Activated CD4-positive, alpha-beta T cell treated with anti-CD3 and anti-CD28 coated beads, Interleukin-2, amount 10 ng/mL, durations not matched to agents 7 days and 5 days (primary cell): Measurements from ENCODE around the gene PHLDA2. TPM values are rescaled to one million over a fixed set of nuclear protein-coding genes. Genes with fewer than 3 reads are reported as not detected.
"Not testable (repeated sequence)": the region's sequence is repeated elsewhere in the genome, so short reads cannot be mapped to it uniquely, and the experiment has no call there.

ENCODE experiments used
- CTCF ChIA-PET: fragments of 350-600 bp; sonication (Branson Sonifier 250); formaldehyde crosslinking; loops from one replicate; lab custom pipeline; 2021; ENCODE audit warnings: antibody characterized with exemption; lab: Charles Lee
- POLR2A ChIA-PET: fragments of 350-600 bp; sonication (Branson Sonifier 250); formaldehyde crosslinking; loops from one replicate; lab custom pipeline; 2021; ENCODE audit warnings: antibody characterized with exemption; lab: Charles Lee
- DNase-seq: peaks from one replicate; pipeline ENCODE4 v3.0.0-alpha.2; 2020
- H3K27ac Mint-ChIP-seq: one replicate; pipeline ENCODE4 v1.8.0; 2021; ENCODE audit warnings: mild to moderate bottlenecking, moderate library complexity, mixed read lengths
- H3K27me3 Mint-ChIP-seq: one replicate; pipeline ENCODE4 v1.8.0; 2021; ENCODE audit warnings: mixed read lengths
- H3K36me3 Mint-ChIP-seq: one replicate; pipeline ENCODE4 v1.8.0; 2021; ENCODE audit warnings: low read depth, mixed read lengths
- H3K4me1 Mint-ChIP-seq: one replicate; pipeline ENCODE4 v1.8.0; 2021; ENCODE audit warnings: mixed read lengths
- H3K4me3 Mint-ChIP-seq: one replicate; pipeline ENCODE4 v1.8.0; 2021; ENCODE audit warnings: mild to moderate bottlenecking, moderate library complexity, mixed read lengths
- H3K9me3 Mint-ChIP-seq: one replicate; pipeline ENCODE4 v1.8.0; 2021; ENCODE audit warnings: mixed read lengths
- total RNA-seq, 2 experiments: library from RNA; stranded (reverse); gene quantifications; one replicate each; pipeline ENCODE4 v1.2.3, GENCODE V29; 2021

The PHLDA2 gene
- total RNA-seq, 2 experiments from 2014 or later, result 0.35 to 0.45 TPM

DNA sequence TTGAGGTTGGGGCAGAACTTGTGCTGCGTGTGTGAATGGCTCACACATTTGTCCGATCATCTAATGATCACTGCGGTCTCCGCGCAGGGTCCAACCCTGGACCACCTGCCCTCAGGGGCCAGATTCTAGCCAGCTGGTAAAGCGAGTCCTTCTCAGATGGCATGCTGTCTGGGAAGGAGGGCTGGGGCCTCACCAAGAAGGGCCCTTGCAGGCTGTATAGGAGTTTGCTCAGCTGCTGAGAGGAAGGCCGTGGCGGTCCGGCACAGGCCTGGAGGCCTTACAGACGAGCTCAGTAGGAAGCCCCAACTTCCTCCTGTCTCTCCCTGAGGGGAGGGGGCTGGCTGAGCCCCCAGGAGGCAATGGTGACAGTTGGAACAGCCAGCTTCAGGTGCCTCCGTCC lies 13.7 kb downstream of the PHLDA2 start:
- no peak overlapping the region for H3K4me3 Mint-ChIP-seq

GRCh38 chr11:2914455-2915195 lies 14.6 kb downstream of the PHLDA2 start:
- H3K27ac Mint-ChIP-seq, result no peak overlapping the region
- POLR2A ChIA-PET, result no interaction called here
- no peaks in the 10 kb centered on the region for H3K9me3 Mint-ChIP-seq
- DNase-seq, result no peak
- no peaks in the 10 kb centered on the region for H3K36me3 Mint-ChIP-seq
- H3K4me1 Mint-ChIP-seq, result peaks cover 8% of the 10 kb centered on the region
- CTCF ChIA-PET, result interaction anchor here (1.1 to 3.3 kb wide), 5 partner anchors 11 to 382 kb away, joined by 3 to 10 read pairs (median 4); partner anchors contain the start of gene PHLDA2
- no peak overlapping the region for H3K4me3 Mint-ChIP-seq
- no peaks in the 10 kb centered on the region for H3K27me3 Mint-ChIP-seq

More for the DNA sequence above, 13.7 kb downstream of the PHLDA2 start:
- Mint-ChIP-seq H3K27me3 (no peaks in the 10 kb centered on the region), H3K9me3 (no peaks in the 10 kb centered on the region), H3K27ac (no peak overlapping the region), H3K4me1 (peaks cover 8% of the 10 kb centered on the region), H3K36me3 (no peaks in the 10 kb centered on the region)
- ChIA-PET CTCF (interaction anchor here (1.1 to 3.3 kb wide), 5 partner anchors 11 to 383 kb away, joined by 3 to 10 read pairs (median 4); partner anchors contain the start of gene PHLDA2), POLR2A (no interaction called here)
- DNase-seq, result no peak

DNA sequence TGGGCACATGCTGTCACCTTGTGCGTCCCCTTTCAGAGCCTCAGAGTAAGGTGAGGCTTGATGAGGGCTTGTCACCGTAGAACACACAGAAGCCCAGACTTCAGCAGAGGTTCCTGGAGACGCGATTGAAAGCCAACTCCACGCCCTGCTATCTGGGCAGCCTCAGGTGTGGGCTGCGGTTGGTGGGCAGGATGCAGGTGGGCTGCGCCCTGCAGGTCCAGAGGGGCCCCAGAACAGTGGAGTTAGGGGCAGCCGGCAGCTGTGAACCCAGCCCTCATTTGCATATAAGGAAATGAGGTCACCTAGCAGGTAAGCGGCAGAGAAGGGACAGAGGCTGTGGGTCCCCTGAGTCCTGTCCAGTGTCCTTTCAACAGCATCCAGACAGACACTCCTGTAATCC lies 15.4 kb downstream of the PHLDA2 start:
- peaks cover 8% of the 10 kb centered on the region for H3K4me1 Mint-ChIP-seq
- no peaks in the 10 kb centered on the region for H3K36me3 Mint-ChIP-seq
- no peak overlapping the region for H3K27ac Mint-ChIP-seq
- CTCF ChIA-PET, result interaction anchor here (1.8 to 3.3 kb wide), 2 partner anchors 10 to 26 kb away, joined by 4 to 8 read pairs; no protein-coding TSS in a partner anchor
- no peak overlapping the region for H3K4me3 Mint-ChIP-seq
- no peaks in the 10 kb centered on the region for H3K9me3 Mint-ChIP-seq
- H3K27me3 Mint-ChIP-seq, result no peaks in the 10 kb centered on the region
- POLR2A ChIA-PET, result no interaction called here
- DNase-seq, result no peak

- Mint-ChIP-seq H3K36me3 (no peaks in the 10 kb centered on the region), H3K9me3 (no peaks in the 10 kb centered on the region), H3K27me3 (no peaks in the 10 kb centered on the region), H3K27ac (no peak overlapping the region), H3K4me1 (peaks cover 8% of the 10 kb centered on the region), H3K4me3 (no peak overlapping the region)
- CTCF ChIA-PET, result interaction anchor here (1.8 to 3.3 kb wide), 2 partner anchors 9 to 25 kb away, joined by 4 to 8 read pairs; no protein-coding TSS in a partner anchor
- DNase-seq, result no peak
- POLR2A ChIA-PET, result no interaction called here
These were observed 16.2 kb downstream of the PHLDA2 start for GRCh38 chr11:2913019-2913431.

DNA sequence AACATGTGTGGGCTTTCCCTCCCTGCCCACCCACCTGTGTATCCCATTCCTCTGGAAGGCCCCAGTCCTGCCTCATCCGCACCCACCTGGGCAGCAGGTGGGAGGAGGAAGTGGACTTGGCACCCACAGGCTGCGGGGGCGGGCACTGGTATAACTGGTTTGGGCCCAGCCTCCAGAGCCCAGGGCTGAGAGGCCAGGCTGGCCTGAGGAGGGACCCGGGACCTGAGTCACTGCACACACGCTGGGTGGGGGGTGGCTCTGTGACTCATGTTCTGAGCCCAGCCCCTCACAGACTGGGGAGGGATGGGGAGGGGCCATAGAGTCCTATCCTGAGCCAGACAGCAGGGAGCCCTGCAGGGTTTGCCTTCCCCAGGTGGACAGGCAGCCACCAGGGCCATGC lies 16.7 kb downstream of the PHLDA2 start:
- CTCF ChIA-PET, result interaction anchor here (3.3 kb wide), 1 partner anchor 9 kb away, joined by 8 read pairs; no protein-coding TSS in a partner anchor
- POLR2A ChIA-PET, result no interaction called here

GRCh38 chr11:2911785-2912391 lies 17.3 kb downstream of the PHLDA2 start:
- CTCF ChIA-PET, result interaction anchor here (0.9 to 1.2 kb wide), 2 partner anchors 19 to 20 kb away, joined by 3 to 5 read pairs; no protein-coding TSS in a partner anchor
- Mint-ChIP-seq H3K27ac (no peak overlapping the region), H3K4me3 (no peak overlapping the region), H3K36me3 (no peaks in the 10 kb centered on the region), H3K4me1 (peaks cover 8% of the 10 kb centered on the region), H3K27me3 (no peaks in the 10 kb centered on the region), H3K9me3 (no peaks in the 10 kb centered on the region)
- no peak for DNase-seq
- POLR2A ChIA-PET, result no interaction called here

More for the DNA sequence above, 16.7 kb downstream of the PHLDA2 start:
- H3K4me3 Mint-ChIP-seq, result no peak overlapping the region
- peaks cover 8% of the 10 kb centered on the region for H3K4me1 Mint-ChIP-seq
- no peaks in the 10 kb centered on the region for H3K36me3 Mint-ChIP-seq
- no peaks in the 10 kb centered on the region for H3K9me3 Mint-ChIP-seq
- DNase-seq, result no peak
- no peak overlapping the region for H3K27ac Mint-ChIP-seq
- no peaks in the 10 kb centered on the region for H3K27me3 Mint-ChIP-seq

DNA sequence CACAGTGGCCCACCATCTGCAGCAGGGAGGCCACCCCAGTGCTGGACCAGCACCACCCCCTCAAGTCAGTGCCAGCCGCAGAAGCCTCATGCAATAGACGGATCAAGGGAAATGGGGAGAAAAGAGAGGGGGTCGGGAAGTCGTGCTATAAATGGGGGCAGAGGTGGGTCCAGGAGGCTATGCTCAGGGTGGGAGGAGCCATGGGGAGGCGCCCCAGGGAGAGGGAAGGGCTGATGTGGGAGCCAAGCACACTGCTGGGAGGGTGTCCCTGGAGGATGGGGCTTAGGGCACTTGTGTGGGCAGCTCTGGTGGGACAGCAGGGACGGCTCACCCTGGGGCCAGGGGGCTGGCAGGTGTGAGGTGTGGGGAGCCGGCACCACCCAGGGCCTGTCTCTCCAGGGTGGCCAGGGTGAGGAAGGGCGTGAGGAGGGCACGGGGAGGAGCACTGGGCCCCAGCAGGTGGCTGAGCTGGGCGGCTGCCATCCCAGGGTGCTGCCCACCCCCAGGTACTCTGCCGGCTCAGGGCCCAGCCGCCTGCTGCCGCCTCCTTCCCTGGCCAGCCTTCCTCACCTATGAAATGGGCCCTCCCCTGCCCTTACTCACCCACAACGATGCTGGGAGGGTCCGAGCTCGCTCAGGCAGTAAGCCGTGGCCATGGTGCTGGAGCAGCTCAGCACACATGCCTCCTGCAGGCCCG lies 18.0 kb downstream of the PHLDA2 start:
- H3K36me3 Mint-ChIP-seq, result no peaks in the 10 kb centered on the region
- no peak overlapping the region for H3K4me3 Mint-ChIP-seq
- no peaks in the 10 kb centered on the region for H3K9me3 Mint-ChIP-seq
- H3K4me1 Mint-ChIP-seq, result peaks cover 8% of the 10 kb centered on the region
- no peak for DNase-seq
- H3K27ac Mint-ChIP-seq, result no peak overlapping the region
- ChIA-PET POLR2A (no interaction called here), CTCF (interaction anchor here (0.9 to 1.2 kb wide), 2 partner anchors 18 to 20 kb away, joined by 3 to 5 read pairs; no protein-coding TSS in a partner anchor)
- H3K27me3 Mint-ChIP-seq, result no peaks in the 10 kb centered on the region

- CTCF ChIA-PET, result interaction anchor here (0.9 kb wide), 1 partner anchor 19 kb away, joined by 3 read pairs; no protein-coding TSS in a partner anchor
- POLR2A ChIA-PET, result no interaction called here
- Mint-ChIP-seq H3K9me3 (peaks cover 3% of the 10 kb centered on the region), H3K36me3 (peaks cover 4% of the 10 kb centered on the region), H3K4me3 (no peak overlapping the region), H3K4me1 (peaks cover 8% of the 10 kb centered on the region), H3K27me3 (no peaks in the 10 kb centered on the region), H3K27ac (no peak overlapping the region)
- no peak for DNase-seq
These were observed 18.7 kb downstream of the PHLDA2 start for GRCh38 chr11:2910401-2910955.

GRCh38 chr11:2909133-2909902 lies 19.9 kb downstream of the PHLDA2 start:
- Mint-ChIP-seq H3K4me3 (no peak overlapping the region), H3K9me3 (peaks cover 9% of the 10 kb centered on the region), H3K4me1 (peaks cover 12% of the 10 kb centered on the region), H3K27me3 (no peaks in the 10 kb centered on the region), H3K36me3 (peaks cover 11% of the 10 kb centered on the region), H3K27ac (no peak overlapping the region)
- ChIA-PET CTCF (no interaction called here), POLR2A (no interaction called here)
- no peak for DNase-seq

DNA sequence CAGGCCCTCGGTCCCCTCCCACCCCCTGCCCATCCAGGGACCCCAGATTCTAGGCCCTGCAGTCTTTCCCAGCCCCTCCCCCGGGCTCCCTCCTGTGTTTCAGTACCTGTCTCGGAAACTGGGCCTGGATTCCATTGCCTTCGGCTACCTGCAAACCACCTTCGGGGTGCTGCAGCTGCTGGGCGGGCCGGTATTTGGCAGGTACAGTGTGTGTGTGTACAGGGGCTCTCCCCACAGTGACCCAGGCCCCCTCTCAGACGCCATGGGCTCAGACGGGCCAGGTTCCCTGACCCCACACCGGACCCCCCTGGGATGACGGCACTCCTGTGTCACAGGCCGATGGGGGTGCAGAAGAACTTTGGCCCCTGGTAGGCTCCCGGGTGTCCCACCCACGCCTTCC lies 21.1 kb downstream of the PHLDA2 start:
- ChIA-PET POLR2A (no interaction called here), CTCF (no interaction called here)
- Mint-ChIP-seq H3K27me3 (no peaks in the 10 kb centered on the region), H3K4me3 (no peak overlapping the region), H3K36me3 (peaks cover 11% of the 10 kb centered on the region), H3K4me1 (peaks cover 12% of the 10 kb centered on the region), H3K9me3 (peaks cover 9% of the 10 kb centered on the region), H3K27ac (no peak overlapping the region)
- DNase-seq, result no peak

DNA sequence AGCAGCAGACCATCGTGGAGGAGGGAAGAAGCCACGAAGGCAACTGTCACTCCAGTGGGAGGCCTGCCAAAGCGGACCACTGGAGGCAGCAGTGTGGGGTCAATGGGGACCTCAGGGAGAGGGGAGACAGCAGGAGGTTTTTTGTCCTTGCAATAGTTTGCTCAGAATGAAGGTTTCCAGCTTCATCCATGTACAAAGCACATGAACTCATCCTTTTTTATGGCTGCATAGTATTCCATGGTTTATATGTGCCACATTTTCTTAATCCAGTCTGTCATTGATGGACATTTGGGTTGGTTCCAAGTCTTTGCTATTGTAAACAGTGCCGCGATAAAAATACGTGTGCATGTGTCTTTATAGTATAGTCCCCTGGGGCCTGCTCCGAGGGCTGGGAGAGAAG lies 23.9 kb downstream of the PHLDA2 start:
- H3K9me3 Mint-ChIP-seq, H3K27me3 Mint-ChIP-seq, H3K4me3 Mint-ChIP-seq, DNase-seq, POLR2A ChIA-PET, H3K27ac Mint-ChIP-seq: not testable (repeated sequence)
- Mint-ChIP-seq H3K4me1 (peaks cover 29% of the 10 kb centered on the region), H3K36me3 (peaks cover 11% of the 10 kb centered on the region)
- CTCF ChIA-PET, result interaction anchor here (4.6 kb wide), 1 partner anchor 13 kb away, joined by 30 read pairs; no protein-coding TSS in a partner anchor
